ENCODE measurements around the gene NRXN3.

The NRXN3 gene

GRCh38 chr14:79248126-79248525 lies 1078.0 kb downstream of the NRXN3 start:
- no peak for TF ChIP-seq CTCF (IDR thresholded peaks at IDR 0.05; ENCODE audit: low read depth, low read length)
- no peak overlapping the region for H3K4me3 ChIP-seq (ENCODE audit: low read depth, low read length)

GRCh38 chr14:79248771-79249170 lies 1078.6 kb downstream of the NRXN3 start:
- no peak for TF ChIP-seq CTCF (IDR thresholded peaks at IDR 0.05; ENCODE audit: low read depth, low read length)

GRCh38 chr14:79251278-79251677 lies 1081.1 kb downstream of the NRXN3 start:
- no peak overlapping the region for H3K4me3 ChIP-seq (ENCODE audit: low read depth, low read length)
- no peak for TF ChIP-seq CTCF (IDR thresholded peaks at IDR 0.05; ENCODE audit: low read depth, low read length)

More at GRCh38 chr14:79248771-79249170, 1078.6 kb downstream of the NRXN3 start:
- no peak overlapping the region for H3K4me3 ChIP-seq (ENCODE audit: low read depth, low read length)

- no peak for TF ChIP-seq CTCF (IDR thresholded peaks at IDR 0.05; ENCODE audit: low read depth, low read length)
- H3K4me3 ChIP-seq (ENCODE audit: low read depth, low read length), result no peak overlapping the region
Measured at GRCh38 chr14:79253576-79253975, 1083.4 kb downstream of the NRXN3 start.

- H3K4me3 ChIP-seq (ENCODE audit: low read depth, low read length), result no peak overlapping the region
- TF ChIP-seq CTCF (IDR thresholded peaks at IDR 0.05; ENCODE audit: low read depth, low read length), result no peak
Measured at GRCh38 chr14:79254069-79254775, 1084.0 kb downstream of the NRXN3 start.

- TF ChIP-seq CTCF (IDR thresholded peaks at IDR 0.05; ENCODE audit: low read depth, low read length), result no peak
Measured at GRCh38 chr14:79256380-79256779, 1086.2 kb downstream of the NRXN3 start.

GRCh38 chr14:79260406-79260805 lies 1090.2 kb downstream of the NRXN3 start:
- no peak overlapping the region for H3K4me3 ChIP-seq (ENCODE audit: low read depth, low read length)

More at GRCh38 chr14:79256380-79256779, 1086.2 kb downstream of the NRXN3 start:
- H3K4me3 ChIP-seq (ENCODE audit: low read depth, low read length), result no peak overlapping the region

More at GRCh38 chr14:79260406-79260805, 1090.2 kb downstream of the NRXN3 start:
- TF ChIP-seq CTCF (IDR thresholded peaks at IDR 0.05; ENCODE audit: low read depth, low read length), result no peak

Measured in WI38 (cell line).